ENCODE data around the gene ZNF543. TPM values are rescaled to one million over a fixed set of nuclear protein-coding genes. Genes with fewer than 3 reads are reported as not detected.

Gene ZNF543
- total RNA-seq, 3 donors from 2014 or later, result 6.7 to 14.8 (median 8.5) TPM

GRCh38 chr19:57350877-57351805 lies 30.9 kb downstream of the ZNF543 start, which contains the start of gene ZNF304:
Gene ZNF304, plus strand, starts transcription at chr19:57351271. Its CDS starts 394 bp downstream, at chr19:57351665.
- TF ChIP-seq POLR2AphosphoS5 (IDR thresholded peaks at IDR 0.05), result peak in 2 of 3 donors; percentile 36 to 67
- TF ChIP-seq, protein P1, sequence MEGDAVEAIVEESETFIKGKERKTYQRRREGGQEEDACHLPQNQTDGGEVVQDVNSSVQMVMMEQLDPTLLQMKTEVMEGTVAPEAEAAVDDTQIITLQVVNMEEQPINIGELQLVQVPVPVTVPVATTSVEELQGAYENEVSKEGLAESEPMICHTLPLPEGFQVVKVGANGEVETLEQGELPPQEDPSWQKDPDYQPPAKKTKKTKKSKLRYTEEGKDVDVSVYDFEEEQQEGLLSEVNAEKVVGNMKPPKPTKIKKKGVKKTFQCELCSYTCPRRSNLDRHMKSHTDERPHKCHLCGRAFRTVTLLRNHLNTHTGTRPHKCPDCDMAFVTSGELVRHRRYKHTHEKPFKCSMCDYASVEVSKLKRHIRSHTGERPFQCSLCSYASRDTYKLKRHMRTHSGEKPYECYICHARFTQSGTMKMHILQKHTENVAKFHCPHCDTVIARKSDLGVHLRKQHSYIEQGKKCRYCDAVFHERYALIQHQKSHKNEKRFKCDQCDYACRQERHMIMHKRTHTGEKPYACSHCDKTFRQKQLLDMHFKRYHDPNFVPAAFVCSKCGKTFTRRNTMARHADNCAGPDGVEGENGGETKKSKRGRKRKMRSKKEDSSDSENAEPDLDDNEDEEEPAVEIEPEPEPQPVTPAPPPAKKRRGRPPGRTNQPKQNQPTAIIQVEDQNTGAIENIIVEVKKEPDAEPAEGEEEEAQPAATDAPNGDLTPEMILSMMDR (IDR thresholded peaks at IDR 0.05), result no peak
- H3K4me1 ChIP-seq, result peaks cover 0 to 7% of the 10 kb centered on the region in 2 donors
- H3K27me3 ChIP-seq, result no peaks in the 10 kb centered on the region
- DNase-seq (ENCODE audit: low spot score in 2 of 2), result peak; percentile 90 to 94
- peaks cover 33 to 34% of the 10 kb centered on the region in 2 donors for H3K9me3 ChIP-seq
- H3K36me3 ChIP-seq, result peaks cover 18% of the 10 kb centered on the region
- H3K27ac ChIP-seq, result peak within 1 kb of the TSS; percentile 77
- peak within 1 kb of the TSS; percentile 65 to 86 (median 84) for H3K4me3 ChIP-seq
- intact Hi-C loops (cut with DNase I; ENCODE audit: low total_unique reads), result no loop called here

GRCh38 chr19:57351867-57352266 lies 31.6 kb downstream of the ZNF543 start:
- Histone ChIP-seq H3K27ac (peak overlapping the region in 1 of 2 donors; percentile 77), H3K4me3 (peak overlapping the region; percentile 65 to 86 (median 84)), H3K36me3 (peaks cover 25% of the 10 kb centered on the region), H3K9me3 (peaks cover 40 to 41% of the 10 kb centered on the region in 2 donors), H3K4me1 (peaks cover 0 to 7% of the 10 kb centered on the region in 2 donors), H3K27me3 (no peaks in the 10 kb centered on the region)
- TF ChIP-seq POLR2A (IDR thresholded peaks at IDR 0.05), result no peak
- no peak for TF ChIP-seq POLR2AphosphoS5 (IDR thresholded peaks at IDR 0.05)
- TF ChIP-seq, protein P1 (IDR thresholded peaks at IDR 0.05), result no peak
- no peak for DNase-seq (ENCODE audit: low spot score in 2 of 2)
- intact Hi-C loops (cut with DNase I; ENCODE audit: low total_unique reads), result no loop called here

- Histone ChIP-seq H3K27ac (no peak overlapping the region), H3K4me3 (peak overlapping the region in 1 of 3 donors; percentile 17), H3K27me3 (no peaks in the 10 kb centered on the region), H3K4me1 (peaks cover 0 to 7% of the 10 kb centered on the region in 2 donors), H3K36me3 (peaks cover 25% of the 10 kb centered on the region), H3K9me3 (peaks cover 68 to 74% of the 10 kb centered on the region in 2 donors)
- TF ChIP-seq POLR2A (IDR thresholded peaks at IDR 0.05) (no peak), POLR2AphosphoS5 (IDR thresholded peaks at IDR 0.05) (no peak)
- TF ChIP-seq, protein P1 (IDR thresholded peaks at IDR 0.05), result no peak
- intact Hi-C loops (cut with DNase I; ENCODE audit: low total_unique reads), result no loop called here
- DNase-seq (ENCODE audit: low spot score in 2 of 2), result no peak
Measured at GRCh38 chr19:57355916-57356315, 35.6 kb downstream of the ZNF543 start.

GRCh38 chr19:57357406-57357805 lies 37.1 kb downstream of the ZNF543 start:
- no peaks in the 10 kb centered on the region for H3K27me3 ChIP-seq
- no peak overlapping the region for H3K4me3 ChIP-seq
- peaks cover 25% of the 10 kb centered on the region for H3K36me3 ChIP-seq
- no peak for DNase-seq (ENCODE audit: low spot score in 2 of 2)
- intact Hi-C loops (cut with DNase I; ENCODE audit: low total_unique reads), result no loop called here
- no peak overlapping the region for H3K27ac ChIP-seq
- peaks cover 74% of the 10 kb centered on the region in 2 donors for H3K9me3 ChIP-seq
- H3K4me1 ChIP-seq, result peaks cover 0 to under 1% of the 10 kb centered on the region in 2 donors
- TF ChIP-seq POLR2A (IDR thresholded peaks at IDR 0.05), result no peak
- TF ChIP-seq, protein P1 (IDR thresholded peaks at IDR 0.05), result no peak
- no peak for TF ChIP-seq POLR2AphosphoS5 (IDR thresholded peaks at IDR 0.05)

GRCh38 chr19:57359300-57359699 lies 39.0 kb downstream of the ZNF543 start:
- no peak for TF ChIP-seq POLR2AphosphoS5 (IDR thresholded peaks at IDR 0.05)
- no peak for TF ChIP-seq POLR2A (IDR thresholded peaks at IDR 0.05)
- TF ChIP-seq, protein P1 (IDR thresholded peaks at IDR 0.05), result no peak
- H3K4me3 ChIP-seq, result no peak overlapping the region
- no peak overlapping the region for H3K27ac ChIP-seq
- DNase-seq (ENCODE audit: low spot score in 2 of 2), result no peak
- peaks cover 23% of the 10 kb centered on the region for H3K36me3 ChIP-seq
- H3K9me3 ChIP-seq, result peaks cover 60 to 61% of the 10 kb centered on the region in 2 donors
- H3K27me3 ChIP-seq, result no peaks in the 10 kb centered on the region
- intact Hi-C loops (cut with DNase I; ENCODE audit: low total_unique reads), result no loop called here
- no peaks in the 10 kb centered on the region for H3K4me1 ChIP-seq

Measured in breast epithelium (tissue), 4 donors.